Neutrophil (primary cell): ENCODE data around the gene PON3.

Source experiments
- H3K27ac ChIP-seq: fragments of 200-600 bp; sonication (generic); 2 replicates; pipeline ENCODE4 v1.5.1; 2016; ENCODE audit warnings: mild to moderate bottlenecking, moderate library complexity
- H3K27me3 ChIP-seq: fragments of 200-600 bp; sonication (generic); 2 replicates; pipeline ENCODE4 v1.6.0; 2016; ENCODE audit warnings: mild to moderate bottlenecking
- H3K36me3 ChIP-seq: fragments of 200-600 bp; sonication (generic); 2 replicates; pipeline ENCODE4 v1.5.1; 2017
- H3K4me1 ChIP-seq, 2 experiments: fragments of 200-600 bp in 1 of 2; sonication (generic) in 1 of 2; 1 replicate in 1 of 2; 2 replicates in 1 of 2; pipeline versions ENCODE4 v1.5.1 to v1.6.1; 2013 to 2016; ENCODE audit warnings: low read depth in 1 of 2, low read length in 1 of 2, mild to moderate bottlenecking in 1 of 2, moderate library complexity in 1 of 2; ENCODE audit not compliant: control insufficient read depth in 1 of 2, insufficient read depth in 1 of 2
- H3K4me3 ChIP-seq, 2 experiments: fragments of 200-600 bp in 1 of 2; sonication (generic) in 1 of 2; 1 replicate in 1 of 2; 2 replicates in 1 of 2; pipeline ENCODE4 v1.5.1; 2013 to 2016; ENCODE audit warnings: low read depth in 1 of 2, low read length in 1 of 2, mild to moderate bottlenecking in 1 of 2, moderate library complexity in 1 of 2
- H3K9me3 ChIP-seq: fragments of 200-600 bp; sonication (generic); 2 replicates; pipeline ENCODE4 v1.5.1; 2016
- CTCF ChIP-seq: fragments of 200-600 bp; sonication (generic); IDR thresholded peaks from 2 replicates; pipeline ENCODE4 v1.5.1; 2016; ENCODE audit warnings: antibody characterized with exemption

Gene PON3

DNA sequence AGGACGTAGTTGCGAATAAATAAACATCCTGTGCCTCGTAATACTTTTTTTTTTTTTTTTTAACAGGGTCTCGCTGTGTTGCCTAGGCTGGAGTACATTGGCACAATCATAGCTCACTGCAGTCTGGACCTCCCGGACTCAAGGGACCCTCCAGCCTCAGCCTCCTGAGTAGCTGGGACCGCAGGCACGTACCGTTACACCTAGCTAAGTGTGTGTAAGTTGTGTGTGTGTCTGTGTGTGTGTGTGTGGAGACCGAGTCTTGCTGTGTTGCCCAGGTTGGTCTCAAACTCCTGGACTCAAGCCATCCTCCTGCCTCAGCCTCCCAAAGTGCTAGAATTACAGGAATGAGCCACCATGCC, 39.2 kb upstream of the PON3 start:
- H3K4me1 ChIP-seq: peaks cover 10 to 13% of the 10 kb centered on the region in 2 experiments
- H3K27ac ChIP-seq: no peak overlapping the region
- peaks cover 19% of the 10 kb centered on the region for H3K27me3 ChIP-seq
- no peak for TF ChIP-seq CTCF
- H3K4me3 ChIP-seq: no peak overlapping the region
- H3K9me3 ChIP-seq: no peaks in the 10 kb centered on the region
- no peaks in the 10 kb centered on the region for H3K36me3 ChIP-seq

GRCh38 chr7:95434557-95435421, 38.6 kb upstream of the PON3 start, which contains the start of gene PON2:
Gene PON2, minus strand, starts transcription at chr7:95435028. Its CDS starts 77 bp downstream, at chr7:95434951.
- Histone ChIP-seq H3K27me3 (peaks cover 19% of the 10 kb centered on the region), H3K9me3 (no peaks in the 10 kb centered on the region), H3K4me3 (peak within 1 kb of the TSS; percentile 42 to 58), H3K4me1 (peaks cover 10 to 13% of the 10 kb centered on the region in 2 experiments), H3K27ac (no peak within 1 kb of the TSS), H3K36me3 (no peaks in the 10 kb centered on the region)
- no peak for TF ChIP-seq CTCF

DNA sequence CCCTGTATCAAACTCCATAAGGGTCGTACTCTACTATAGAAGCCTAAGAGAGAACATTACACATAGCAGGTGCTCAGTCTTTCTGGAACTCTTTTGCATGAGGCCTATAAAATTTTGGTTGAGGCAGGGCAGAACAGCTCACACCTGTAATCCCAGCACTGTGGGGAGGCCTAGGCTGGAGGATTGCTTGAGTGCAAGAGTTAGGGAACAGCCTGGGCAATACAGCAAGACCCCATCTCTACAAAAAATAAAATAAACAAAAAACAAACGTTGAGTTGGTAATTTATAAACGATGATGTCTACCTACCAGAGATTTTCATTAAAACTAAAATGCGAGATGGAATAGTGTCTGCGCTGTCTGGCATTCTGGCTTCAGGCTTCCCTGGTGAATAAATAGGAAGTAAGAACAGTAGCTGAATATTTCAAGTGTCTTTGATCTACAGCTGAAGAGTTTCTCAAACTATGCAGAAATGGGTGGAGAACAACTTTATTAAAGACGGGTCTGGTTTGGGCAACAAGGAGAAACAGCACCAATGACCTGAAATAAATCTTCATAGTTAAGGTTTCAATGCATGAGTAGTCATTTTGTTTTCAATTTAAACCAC, 37.9 kb upstream of the PON3 start:
- Histone ChIP-seq H3K27me3 (peaks cover 19% of the 10 kb centered on the region), H3K27ac (no peak overlapping the region), H3K36me3 (no peaks in the 10 kb centered on the region), H3K4me1 (peaks cover 10 to 13% of the 10 kb centered on the region in 2 experiments), H3K4me3 (peak overlapping the region; percentile 42 to 58), H3K9me3 (no peaks in the 10 kb centered on the region)
- no peak for TF ChIP-seq CTCF

- Histone ChIP-seq H3K9me3 (no peaks in the 10 kb centered on the region), H3K4me3 (no peak overlapping the region), H3K27me3 (peaks cover 19% of the 10 kb centered on the region), H3K27ac (no peak overlapping the region), H3K4me1 (peaks cover 10 to 13% of the 10 kb centered on the region in 2 experiments), H3K36me3 (no peaks in the 10 kb centered on the region)
- no peak for TF ChIP-seq CTCF
Measured at GRCh38 chr7:95433129-95433528, 37.0 kb upstream of the PON3 start.

DNA sequence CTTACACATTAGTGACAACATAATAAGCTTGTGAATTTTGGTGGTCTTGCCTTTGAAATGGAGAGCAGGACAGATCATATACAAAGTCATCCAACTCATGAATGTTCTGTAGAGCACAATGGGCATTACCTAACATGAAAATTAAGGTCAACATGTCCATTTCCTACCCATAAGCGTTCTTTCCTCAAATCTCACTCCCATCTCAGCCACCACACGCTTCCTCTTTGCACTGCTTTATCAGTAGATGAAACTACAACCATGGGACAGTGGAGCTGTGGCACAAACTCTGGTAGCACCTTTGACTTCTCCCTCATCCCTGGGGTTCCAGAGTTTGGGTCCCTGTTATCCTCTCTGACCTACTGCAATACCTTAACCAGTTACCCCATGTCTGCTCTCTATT, 36.4 kb upstream of the PON3 start:
- Histone ChIP-seq H3K27ac (no peak overlapping the region), H3K4me3 (no peak overlapping the region), H3K36me3 (no peaks in the 10 kb centered on the region), H3K27me3 (peaks cover 19% of the 10 kb centered on the region), H3K4me1 (peaks cover 10 to 13% of the 10 kb centered on the region in 2 experiments), H3K9me3 (no peaks in the 10 kb centered on the region)
- no peak for TF ChIP-seq CTCF
